GM23338 (cell line): ENCODE results near the gene CYTL1. TPM values are rescaled to one million over a fixed set of nuclear protein-coding genes. Genes with fewer than 3 reads are reported as not detected.

Experiments
- ATAC-seq: fragments of 200-7000 bp; cut with Tn5 transposase; 3 replicates; pipeline ENCODE4 v1.9.1; 2020
- DNase-seq: peaks from one replicate; pipeline ENCODE4 v3.0.0-alpha.2; 2015; ENCODE audit warnings: low spot score
- H2AFZ ChIP-seq: fragments of 200-600 bp; sonication (generic); 2 replicates; pipeline ENCODE4 v1.8.0; 2016; ENCODE audit warnings: antibody characterized with exemption, mild to moderate bottlenecking, moderate library complexity
- H3F3A ChIP-seq: fragments of 200-600 bp; sonication (generic); replicated peaks from 2 replicates; pipeline ENCODE4 v1.8.0; 2017; ENCODE audit warnings: antibody characterized with exemption, mixed run types, low read depth
- H3K27ac ChIP-seq: fragments of 200-600 bp; sonication (generic); 2 replicates; pipeline ENCODE4 v1.6.1; 2016; ENCODE audit warnings: low read depth
- H3K27me3 ChIP-seq: fragments of 200-600 bp; sonication (generic); 2 replicates; pipeline ENCODE4 v1.8.0; 2016; ENCODE audit warnings: mild to moderate bottlenecking, mixed run types, moderate library complexity; ENCODE audit not compliant: insufficient read depth
- H3K36me3 ChIP-seq: fragments of 200-600 bp; sonication (generic); 2 replicates; pipeline ENCODE4 v1.8.0; 2016; ENCODE audit warnings: mild to moderate bottlenecking; ENCODE audit not compliant: insufficient read depth
- H3K4me1 ChIP-seq: fragments of 200-600 bp; sonication (generic); 2 replicates; pipeline ENCODE4 v1.8.0; 2016; ENCODE audit warnings: mild to moderate bottlenecking, moderate library complexity; ENCODE audit not compliant: insufficient read depth
- H3K4me2 ChIP-seq: fragments of 200-600 bp; sonication (generic); 2 replicates; pipeline ENCODE4 v1.7.1; 2017; ENCODE audit warnings: mixed run types
- H3K4me3 ChIP-seq: fragments of 200-600 bp; sonication (generic); 2 replicates; pipeline ENCODE4 v1.6.1; 2016; ENCODE audit warnings: mixed run types
- H3K79me2 ChIP-seq: fragments of 200-600 bp; sonication (generic); replicated peaks from 2 replicates; pipeline ENCODE4 v1.8.0; 2017; ENCODE audit warnings: mild to moderate bottlenecking; ENCODE audit not compliant: insufficient read depth
- H3K9me2 ChIP-seq: fragments of 200-600 bp; sonication (generic); 2 replicates; pipeline ENCODE4 v1.8.0; 2017; ENCODE audit not compliant: insufficient read depth
- H4K20me1 ChIP-seq: fragments of 200-600 bp; sonication (generic); replicated peaks from 2 replicates; pipeline ENCODE4 v1.8.0; 2017; ENCODE audit warnings: mild to moderate bottlenecking; ENCODE audit not compliant: insufficient read depth
- H3K27ac Mint-ChIP-seq: 2 replicates; pipeline ENCODE4 v1.8.0; 2020; ENCODE audit warnings: inconsistent platforms, mild to moderate bottlenecking, moderate library complexity, mixed read lengths
- H3K27me3 Mint-ChIP-seq: 3 replicates; pipeline ENCODE4 v1.8.0; 2022; ENCODE audit warnings: low read depth, mild to moderate bottlenecking, moderate library complexity, mixed read lengths, inconsistent platforms; ENCODE audit not compliant: insufficient read depth, poor library complexity
- H3K36me3 Mint-ChIP-seq: 3 replicates; pipeline ENCODE4 v1.8.0; 2021; ENCODE audit warnings: low read depth, mild to moderate bottlenecking, inconsistent platforms, moderate library complexity, mixed read lengths
- H3K4me1 Mint-ChIP-seq: 3 replicates; pipeline ENCODE4 v1.8.0; 2020; ENCODE audit warnings: mild to moderate bottlenecking, inconsistent platforms, mixed read lengths
- H3K4me3 Mint-ChIP-seq: 3 replicates; pipeline ENCODE4 v1.8.0; 2021; ENCODE audit warnings: moderate library complexity, mild to moderate bottlenecking, inconsistent platforms, mixed read lengths
- H3K9me3 Mint-ChIP-seq: 3 replicates; pipeline ENCODE4 v1.8.0; 2020; ENCODE audit warnings: moderate library complexity, mild to moderate bottlenecking, inconsistent platforms, mixed read lengths
- CREB1 ChIP-seq: fragments of 250-450 bp; sonication (Bioruptor Pico); IDR thresholded peaks from 2 replicates; pipeline ENCODE4 v1.5.0; 2020; ENCODE audit warnings: low read depth, mild to moderate bottlenecking, moderate library complexity
- CTCF ChIP-seq, 2 experiments: fragments of 200-600 bp in 1 of 2; sonication (generic) in 1 of 2; conservative IDR thresholded peaks; 2 replicates each; pipeline versions ENCODE4 v1.5.1 to v1.6.1; 2016 to 2017; ENCODE audit warnings: antibody characterized with exemption in 2 of 2, low read depth in 2 of 2, mild to moderate bottlenecking in 2 of 2, moderate library complexity in 1 of 2
- ETS1 ChIP-seq: IDR thresholded peaks from 2 replicates; pipeline ENCODE4 v1.6.1; 2016; ENCODE audit warnings: antibody characterized with exemption
- EZH2 ChIP-seq: fragments of 200-600 bp; sonication (generic); IDR thresholded peaks from one replicate; pipeline ENCODE4 v1.8.0; 2017; ENCODE audit warnings: antibody characterized with exemption, mild to moderate bottlenecking, low read depth; ENCODE audit not compliant: unreplicated experiment
- EZH2phosphoT487 ChIP-seq: fragments of 200-600 bp; sonication (generic); IDR thresholded peaks from one replicate; pipeline ENCODE4 v1.8.1; 2018; ENCODE audit warnings: antibody characterized with exemption; ENCODE audit not compliant: unreplicated experiment
- JUNB ChIP-seq: IDR thresholded peaks from one replicate; pipeline ENCODE4 v1.6.1; 2016; ENCODE audit warnings: antibody characterized with exemption; ENCODE audit not compliant: unreplicated experiment
- REST ChIP-seq: IDR thresholded peaks from one replicate; pipeline ENCODE4 v1.6.1; 2018; ENCODE audit warnings: antibody characterized with exemption; ENCODE audit not compliant: unreplicated experiment
- STAT1 ChIP-seq: IDR thresholded peaks from one replicate; pipeline ENCODE4 v1.6.1; 2016; ENCODE audit warnings: antibody characterized with exemption; ENCODE audit not compliant: unreplicated experiment
- ZNF114 ChIP-seq: fragments of 250-450 bp; sonication (Bioruptor Pico); IDR thresholded peaks from 2 replicates; pipeline ENCODE4 v1.5.0; 2020; ENCODE audit warnings: mild to moderate bottlenecking, moderate library complexity
- ZNF331 ChIP-seq: fragments of 250-450 bp; sonication (Bioruptor Pico); IDR thresholded peaks from 2 replicates; pipeline ENCODE4 v1.5.0; 2020; ENCODE audit warnings: low read depth, mild to moderate bottlenecking, moderate library complexity
- ZNF462 ChIP-seq: fragments of 250-450 bp; sonication (Bioruptor Pico); IDR thresholded peaks from 2 replicates; pipeline ENCODE4 v1.5.0; 2020; ENCODE audit warnings: mild to moderate bottlenecking, moderate library complexity
- polyA plus RNA-seq: library from polyadenylated mRNA; unstranded; fragments of >200 nt; fragmentation: Nextera tagmentation; extraction: Ambion mirVana; gene quantifications from 2 replicates; pipeline ENCODE4 v1.2.1, GENCODE V29; 2016
- total RNA-seq: library from RNA; depleted of rRNA; stranded (reverse); fragments of >200 nt; shearing (Covaris generic); gene quantifications from 2 replicates; pipeline ENCODE4 v1.2.3, GENCODE V29; 2014

The CYTL1 gene
- total and polyA plus RNA-seq, 2 experiments from 2014 or later, result 12.6 to 17.6 TPM

GRCh38 chr4:5055411-5055810 is 36.2 kb upstream of the CYTL1 start:
- no peak for TF ChIP-seq STAT1
- TF ChIP-seq ZNF114 (CRISPR knock-in tag), result no peak
- no peak for TF ChIP-seq ETS1
- no peak for TF ChIP-seq CREB1 (CRISPR knock-in tag)
- TF ChIP-seq REST, result no peak
- no peak for TF ChIP-seq JUNB
- TF ChIP-seq ZNF331, result no peak
- TF ChIP-seq EZH2, result no peak
- no peak for TF ChIP-seq CTCF (conservative IDR thresholded peaks at IDR 0.05; ENCODE audit: low read depth in 2 of 2)
- no peak for TF ChIP-seq ZNF462
- TF ChIP-seq EZH2phosphoT487, result no peak
- H3K36me3 Mint-ChIP-seq, result no peaks in the 10 kb centered on the region
- Histone ChIP-seq H3F3A (0 out of 2 replicates have a peak, but pooled peaks cover 4% of the 10 kb centered on the region), H3K4me2 (no peak overlapping the region), H3K27ac (no peak overlapping the region), H4K20me1 (no peaks in the 10 kb centered on the region; the same call in 1 of the 2 replicates), H3K9me2 (peaks cover 4% of the 10 kb centered on the region; the same call in 1 of the 2 replicates), H3K4me1 (no peaks in the 10 kb centered on the region), H3K4me3 (no peak overlapping the region), H3K79me2 (no peaks in the 10 kb centered on the region), H3K27me3 (peaks cover 36% of the 10 kb centered on the region), H2AFZ (no peak overlapping the region), H3K36me3 (no peaks in the 10 kb centered on the region)
- H3K4me1 Mint-ChIP-seq, result peaks cover 7% of the 10 kb centered on the region; the same call in 1 of the 3 replicates
- no peak overlapping the region for H3K4me3 Mint-ChIP-seq
- DNase-seq (no peak), ATAC-seq (no peak)
- peaks cover 31% of the 10 kb centered on the region for H3K27me3 Mint-ChIP-seq
- no peak overlapping the region for H3K27ac Mint-ChIP-seq
- no peaks in the 10 kb centered on the region for H3K9me3 Mint-ChIP-seq
